Naive B cell (primary cell): ENCODE results near the gene ZNF41. TPM values are rescaled to one million over a fixed set of nuclear protein-coding genes. Genes with fewer than 3 reads are reported as not detected.
A peak's percentile ranks its signal among the peaks of the same experiment; 100 is the strongest.
"Not testable (repeated sequence)": the region's sequence is repeated elsewhere in the genome, so short reads cannot be mapped to it uniquely, and the experiment has no call there.

Experiments used
- ATAC-seq, 2 donors: fragments of 150-1000 bp; cut with Tn5 transposase; 2 replicates each; pipeline ENCODE4 v1.10.0; 2021; ENCODE audit warnings: low read depth in 2 of 2, mild to moderate bottlenecking in 2 of 2, moderate library complexity in 2 of 2
- DNase-seq: peaks from one replicate; pipeline ENCODE4 v3.0.0; 2022
- H3K27ac Mint-ChIP-seq, 6 donors: one replicate each; pipeline ENCODE4 v1.8.0; 2020 to 2022; ENCODE audit warnings: mild to moderate bottlenecking in 6 of 6, mixed read lengths in 6 of 6, moderate library complexity in 5 of 6, inconsistent platforms in 2 of 6
- H3K27me3 Mint-ChIP-seq, 3 donors: one replicate each; pipeline ENCODE4 v1.8.0; 2021 to 2022; ENCODE audit warnings: mixed read lengths in 3 of 3, mild to moderate bottlenecking in 1 of 3
- H3K36me3 Mint-ChIP-seq, 2 donors: one replicate each; pipeline ENCODE4 v1.8.0; 2020 to 2022; ENCODE audit warnings: mixed read lengths in 2 of 2, inconsistent platforms in 1 of 2, mild to moderate bottlenecking in 1 of 2
- H3K4me1 Mint-ChIP-seq, 3 donors: one replicate each; pipeline ENCODE4 v1.8.0; 2020 to 2022; ENCODE audit warnings: mixed read lengths in 3 of 3, inconsistent platforms in 1 of 3, mild to moderate bottlenecking in 1 of 3, moderate library complexity in 1 of 3
- H3K4me3 Mint-ChIP-seq, 8 donors: one replicate each; pipeline ENCODE4 v1.8.0; 2020 to 2022; ENCODE audit warnings: mild to moderate bottlenecking in 8 of 8, mixed read lengths in 8 of 8, moderate library complexity in 8 of 8, inconsistent platforms in 2 of 8
- H3K9me3 Mint-ChIP-seq, 7 donors: one replicate each; pipeline ENCODE4 v1.8.0; 2020 to 2022; ENCODE audit warnings: mixed read lengths in 7 of 7, mild to moderate bottlenecking in 5 of 7, inconsistent platforms in 2 of 7, moderate library complexity in 1 of 7
- polyA plus RNA-seq, 6 donors: library from polyadenylated mRNA; unstranded; fragments of 300-500 nt; fragmentation: Illumina TruSeq; gene quantifications; one replicate each; pipeline ENCODE4 v1.2.3, GENCODE V29; 2021; ENCODE audit warnings: low read depth in 6 of 6

The ZNF41 gene
- polyA plus RNA-seq = 10 to 100 TPM in 2 of 6 donors, 1 to 10 TPM in 4; 4.5 to 12.2 (median 6.8) TPM

GRCh38 chrX:47482512-47483305, at the start of gene ZNF41:
TSS of gene ZNF41 (minus strand) at chrX:47483222. CDS start at chrX:47467481, 15,741 bp downstream.
- ATAC-seq = peak; percentile 87
- Mint-ChIP-seq H3K27ac (peak within 1 kb of the TSS; percentile 71 to 98 (median 95)), H3K4me3 (peak within 1 kb of the TSS; percentile 77 to 96 (median 88)), H3K27me3 (no peaks in the 10 kb centered on the region), H3K9me3 (peaks cover 0 to 5% (median 0%) of the 10 kb centered on the region in 7 donors), H3K4me1 (peaks cover 20 to 44% (median 30%) of the 10 kb centered on the region in 3 donors), H3K36me3 (no peaks in the 10 kb centered on the region)
- peak; percentile 64 for DNase-seq

- DNase-seq = peak; percentile 23
- Mint-ChIP-seq H3K4me1 (peaks cover 3 to 13% (median 7%) of the 10 kb centered on the region in 3 donors), H3K27me3 (no peaks in the 10 kb centered on the region), H3K36me3 (no peaks in the 10 kb centered on the region), H3K4me3 (peak overlapping the region in 1 of 8 donors; percentile 61), H3K27ac (peak overlapping the region in 3 of 6 donors; percentile 37 to 76 (median 54)), H3K9me3 (no peaks in the 10 kb centered on the region)
- peak; percentile 76 for ATAC-seq
Observed at GRCh38 chrX:47530049-47530448, 47.0 kb upstream of the ZNF41 start.

GRCh38 chrX:47529548-47529947, 46.5 kb upstream of the ZNF41 start:
- H3K4me3 Mint-ChIP-seq = peak overlapping the region in 1 of 8 donors; percentile 61
- H3K4me1 Mint-ChIP-seq = peaks cover 3 to 13% (median 7%) of the 10 kb centered on the region in 3 donors
- no peaks in the 10 kb centered on the region for H3K36me3 Mint-ChIP-seq
- ATAC-seq (no peak), DNase-seq (no peak)
- H3K9me3 Mint-ChIP-seq = peaks cover 0 to 3% (median 0%) of the 10 kb centered on the region in 7 donors
- no peaks in the 10 kb centered on the region for H3K27me3 Mint-ChIP-seq
- H3K27ac Mint-ChIP-seq = peak overlapping the region in 1 of 6 donors; percentile 74

GRCh38 chrX:47523713-47524166, 40.7 kb upstream of the ZNF41 start:
- H3K36me3 Mint-ChIP-seq = no peaks in the 10 kb centered on the region
- H3K4me3 Mint-ChIP-seq = peak overlapping the region; percentile 71 to 93 (median 79)
- H3K27me3 Mint-ChIP-seq = no peaks in the 10 kb centered on the region
- DNase-seq (no peak), ATAC-seq (no peak)
- H3K4me1 Mint-ChIP-seq = peaks cover 0 to 3% (median 0%) of the 10 kb centered on the region in 3 donors
- peak overlapping the region in 2 of 6 donors; percentile 28 to 32 for H3K27ac Mint-ChIP-seq
- H3K9me3 Mint-ChIP-seq = peaks cover 0 to 14% (median 0%) of the 10 kb centered on the region in 7 donors

GRCh38 chrX:47523297-47523696, 40.3 kb upstream of the ZNF41 start:
- Mint-ChIP-seq H3K9me3 (peaks cover 0 to 14% (median 0%) of the 10 kb centered on the region in 7 donors), H3K27ac (peak overlapping the region in 4 of 6 donors; percentile 56 to 86 (median 70)), H3K4me3 (peak overlapping the region; percentile 71 to 88 (median 79)), H3K4me1 (peaks cover 3% of the 10 kb centered on the region in 3 donors), H3K27me3 (no peaks in the 10 kb centered on the region), H3K36me3 (no peaks in the 10 kb centered on the region)
- DNase-seq (peak; percentile 78), ATAC-seq (peak; percentile 97 to 99)

- Mint-ChIP-seq H3K36me3 (peaks cover 5 to 8% of the 10 kb centered on the region in 2 donors), H3K9me3 (peaks cover 0 to 13% (median 0%) of the 10 kb centered on the region in 7 donors), H3K27ac (no peak overlapping the region), H3K27me3 (peaks cover 0 to 8% (median 0%) of the 10 kb centered on the region in 3 donors), H3K4me3 (no peak overlapping the region), H3K4me1 (peaks cover 16 to 17% (median 17%) of the 10 kb centered on the region in 3 donors)
- DNase-seq (no peak), ATAC-seq (no peak)
Observed at GRCh38 chrX:47518144-47518543, 35.1 kb upstream of the ZNF41 start.

GRCh38 chrX:47515941-47516665, 33.1 kb upstream of the ZNF41 start:
- Mint-ChIP-seq H3K27ac (peak overlapping the region in 1 of 6 donors; percentile 41), H3K4me1 (peaks cover 20 to 22% (median 21%) of the 10 kb centered on the region in 3 donors), H3K36me3 (peaks cover 5 to 8% of the 10 kb centered on the region in 2 donors), H3K4me3 (peak overlapping the region in 1 of 8 donors; percentile 9), H3K27me3 (peaks cover 0 to 8% (median 0%) of the 10 kb centered on the region in 3 donors), H3K9me3 (peaks cover 0 to 4% (median 0%) of the 10 kb centered on the region in 7 donors)
- no peak for ATAC-seq
- no peak for DNase-seq

- Mint-ChIP-seq H3K4me3 (peak overlapping the region in 7 of 8 donors; percentile 19 to 95 (median 65)), H3K36me3 (peaks cover 5 to 8% of the 10 kb centered on the region in 2 donors), H3K27ac (peak overlapping the region in 2 of 6 donors; percentile 63 to 93), H3K4me1 (peaks cover 20 to 22% (median 21%) of the 10 kb centered on the region in 3 donors), H3K27me3 (peaks cover 0 to 8% (median 0%) of the 10 kb centered on the region in 3 donors), H3K9me3 (peaks cover 0 to 2% (median 0%) of the 10 kb centered on the region in 7 donors)
- ATAC-seq (no peak), DNase-seq (no peak)
Observed at GRCh38 chrX:47514533-47515235, 31.7 kb upstream of the ZNF41 start.

GRCh38 chrX:47513034-47513965, 30.3 kb upstream of the ZNF41 start:
- H3K4me3 Mint-ChIP-seq = peak overlapping the region; percentile 80 to 95 (median 89)
- not testable (repeated sequence) for H3K36me3 Mint-ChIP-seq, H3K9me3 Mint-ChIP-seq, H3K27me3 Mint-ChIP-seq
- ATAC-seq (peak; percentile 83 to 84), DNase-seq (peak; percentile 6)
- peaks cover 17 to 21% (median 19%) of the 10 kb centered on the region in 3 donors for H3K4me1 Mint-ChIP-seq
- peak overlapping the region; percentile 12 to 96 (median 82) for H3K27ac Mint-ChIP-seq

- ATAC-seq (peak in 1 of 2 donors; percentile 14), DNase-seq (peak; percentile 7)
- not testable (repeated sequence) for H3K9me3 Mint-ChIP-seq, H3K27me3 Mint-ChIP-seq, H3K36me3 Mint-ChIP-seq
- Mint-ChIP-seq H3K4me3 (peak overlapping the region; percentile 62 to 88 (median 81)), H3K27ac (peak overlapping the region in 5 of 6 donors; percentile 39 to 91 (median 77)), H3K4me1 (peaks cover 14 to 23% (median 23%) of the 10 kb centered on the region in 3 donors)
Observed at GRCh38 chrX:47512383-47512782, 29.4 kb upstream of the ZNF41 start.

GRCh38 chrX:47507153-47507867, 24.3 kb upstream of the ZNF41 start:
- Mint-ChIP-seq H3K4me1 (peaks cover under 1 to 9% (median 7%) of the 10 kb centered on the region in 3 donors), H3K27ac (no peak overlapping the region), H3K36me3 (no peaks in the 10 kb centered on the region), H3K4me3 (no peak overlapping the region), H3K27me3 (no peaks in the 10 kb centered on the region), H3K9me3 (peaks cover 0 to 4% (median 0%) of the 10 kb centered on the region in 7 donors)
- DNase-seq (no peak), ATAC-seq (no peak)
